ENCODE results near the gene GOLGA8M.
A peak's percentile ranks its signal among the peaks of the same experiment; 100 is the strongest.
"Not testable (repeated sequence)": the region's sequence is repeated elsewhere in the genome, so short reads cannot be mapped to it uniquely, and the experiment has no call there.

GOLGA8M gene

GRCh38 chr15:28737521-28738199 lies 25.4 kb upstream of the GOLGA8M start:
- H2BK12ac ChIP-seq (ENCODE audit: low read length in 2 of 2); H2AK5ac ChIP-seq (ENCODE audit: low read length, severe bottlenecking); H2BK5ac ChIP-seq (ENCODE audit: low read depth, low read length, poor library complexity, severe bottlenecking); H3K79me1 ChIP-seq (replicated peaks; ENCODE audit: low read length, poor library complexity, severe bottlenecking); H3K4me1 ChIP-seq (ENCODE audit: control insufficient read depth, insufficient read depth, low read depth, low read length); H3K4ac ChIP-seq (ENCODE audit: low read depth in 1 of 2, low read length in 2 of 2); H3K36me3 ChIP-seq (ENCODE audit: control insufficient read depth in 1 of 2, insufficient read depth in 2 of 2, low read depth in 1 of 2, low read length in 2 of 2); H3K9me3 ChIP-seq (ENCODE audit: control insufficient read depth, low read length); H2BK120ac ChIP-seq (ENCODE audit: low read depth, low read length); H3K14ac ChIP-seq (ENCODE audit: low read length in 2 of 2); H4K91ac ChIP-seq (ENCODE audit: low read length); H3K27me3 ChIP-seq (ENCODE audit: control insufficient read depth in 1 of 2, insufficient read depth in 1 of 2, low read length in 2 of 2); H3K23ac ChIP-seq (ENCODE audit: low read length in 2 of 2); H3K27ac ChIP-seq (ENCODE audit: low read length, poor library complexity, severe bottlenecking); H2BK15ac ChIP-seq (ENCODE audit: low read depth, poor library complexity, severe bottlenecking); H4K8ac ChIP-seq (ENCODE audit: low read length): not testable (repeated sequence)
- H2AFZ ChIP-seq (ENCODE audit: low read depth, low read length), result peak overlapping the region; percentile 61
- peak overlapping the region in 1 of 2 experiments; percentile 21 for H3K18ac ChIP-seq (ENCODE audit: low read depth in 1 of 2, low read length in 2 of 2)
- peak overlapping the region; percentile 47 to 63 for H3K4me3 ChIP-seq (ENCODE audit: insufficient read depth in 1 of 2, low read depth in 1 of 2, low read length in 2 of 2)
- peak overlapping the region; percentile 55 for H3K9ac ChIP-seq (ENCODE audit: low read length)
- H3K4me2 ChIP-seq (ENCODE audit: low read length, poor library complexity, severe bottlenecking), result peak overlapping the region; percentile 66
- DNase-seq, result peak; percentile 30
- 0% methylated on average over 19 of the region's 101 CpGs for WGBS

DNA sequence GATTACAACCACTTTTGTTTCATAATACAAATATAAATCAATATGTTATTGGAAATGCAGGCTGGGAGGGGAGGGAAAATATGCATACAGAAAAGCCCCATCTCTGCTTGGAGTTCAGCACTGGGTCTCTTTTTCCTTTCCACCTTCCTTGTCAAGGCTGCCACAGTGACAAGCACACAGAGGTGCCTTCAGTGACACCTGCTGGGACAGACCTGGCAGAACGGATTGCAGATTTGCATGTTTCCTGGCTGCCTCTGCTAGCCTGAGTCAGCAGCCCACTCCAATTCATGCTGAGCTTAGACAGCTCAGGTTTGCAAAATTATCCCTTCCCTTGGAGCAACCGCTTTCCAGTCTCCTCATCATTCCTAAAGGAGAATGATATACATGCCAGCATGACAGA lies 15.8 kb upstream of the GOLGA8M start:
- H3K79me1 ChIP-seq (replicated peaks; ENCODE audit: low read length, poor library complexity, severe bottlenecking); H2BK120ac ChIP-seq (ENCODE audit: low read depth, low read length); H3K23ac ChIP-seq (ENCODE audit: low read length in 2 of 2); H3K9ac ChIP-seq (ENCODE audit: low read length); H2AK5ac ChIP-seq (ENCODE audit: low read length, severe bottlenecking); H3K4me2 ChIP-seq (ENCODE audit: low read length, poor library complexity, severe bottlenecking); DNase-seq; H4K91ac ChIP-seq (ENCODE audit: low read length); H3K4me1 ChIP-seq (ENCODE audit: control insufficient read depth, insufficient read depth, low read depth, low read length); H3K4ac ChIP-seq (ENCODE audit: low read depth in 1 of 2, low read length in 2 of 2); H2BK12ac ChIP-seq (ENCODE audit: low read length in 2 of 2); H4K8ac ChIP-seq (ENCODE audit: low read length); H2AFZ ChIP-seq (ENCODE audit: low read depth, low read length); H3K27ac ChIP-seq (ENCODE audit: low read length, poor library complexity, severe bottlenecking); H3K4me3 ChIP-seq (ENCODE audit: insufficient read depth in 1 of 2, low read depth in 1 of 2, low read length in 2 of 2); H2BK5ac ChIP-seq (ENCODE audit: low read depth, low read length, poor library complexity, severe bottlenecking); H2BK15ac ChIP-seq (ENCODE audit: low read depth, poor library complexity, severe bottlenecking); H3K18ac ChIP-seq (ENCODE audit: low read depth in 1 of 2, low read length in 2 of 2); H3K27me3 ChIP-seq (ENCODE audit: control insufficient read depth in 1 of 2, insufficient read depth in 1 of 2, low read length in 2 of 2); H3K14ac ChIP-seq (ENCODE audit: low read length in 2 of 2); H3K9me3 ChIP-seq (ENCODE audit: control insufficient read depth, low read length); H3K36me3 ChIP-seq (ENCODE audit: control insufficient read depth in 1 of 2, insufficient read depth in 2 of 2, low read depth in 1 of 2, low read length in 2 of 2): not testable (repeated sequence)
- 0% methylated on average over 2 of the region's 2 CpGs for WGBS

DNA sequence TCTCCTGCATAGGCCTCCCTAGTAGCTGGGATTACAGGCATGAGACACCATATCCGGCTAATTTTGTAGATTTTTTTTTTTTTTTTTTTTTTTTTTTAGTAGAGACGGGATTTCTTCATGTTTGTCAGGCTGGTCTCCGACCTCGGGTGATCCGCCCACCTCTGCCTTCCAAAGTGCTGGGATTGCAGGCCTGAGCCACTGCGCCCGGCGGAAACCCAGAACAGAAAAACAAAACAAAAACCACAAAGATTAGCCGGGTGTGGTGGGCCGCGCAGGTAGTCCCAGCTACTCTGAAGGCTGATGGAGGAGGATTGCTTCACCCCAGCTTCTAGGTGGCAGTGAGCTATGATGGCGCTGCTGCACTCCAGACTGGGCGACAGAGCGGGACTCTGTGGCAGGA lies 14.8 kb upstream of the GOLGA8M start:
- not testable (repeated sequence) for H3K14ac ChIP-seq (ENCODE audit: low read length in 2 of 2); H2BK120ac ChIP-seq (ENCODE audit: low read depth, low read length); H2AK5ac ChIP-seq (ENCODE audit: low read length, severe bottlenecking); H3K9ac ChIP-seq (ENCODE audit: low read length); H2AFZ ChIP-seq (ENCODE audit: low read depth, low read length); H2BK5ac ChIP-seq (ENCODE audit: low read depth, low read length, poor library complexity, severe bottlenecking); H3K4me3 ChIP-seq (ENCODE audit: insufficient read depth in 1 of 2, low read depth in 1 of 2, low read length in 2 of 2); H2BK12ac ChIP-seq (ENCODE audit: low read length in 2 of 2); H3K36me3 ChIP-seq (ENCODE audit: control insufficient read depth in 1 of 2, insufficient read depth in 2 of 2, low read depth in 1 of 2, low read length in 2 of 2); H3K9me3 ChIP-seq (ENCODE audit: control insufficient read depth, low read length); H3K23ac ChIP-seq (ENCODE audit: low read length in 2 of 2); H3K27ac ChIP-seq (ENCODE audit: low read length, poor library complexity, severe bottlenecking); H3K4ac ChIP-seq (ENCODE audit: low read depth in 1 of 2, low read length in 2 of 2); H2BK15ac ChIP-seq (ENCODE audit: low read depth, poor library complexity, severe bottlenecking); H3K18ac ChIP-seq (ENCODE audit: low read depth in 1 of 2, low read length in 2 of 2); H3K79me1 ChIP-seq (replicated peaks; ENCODE audit: low read length, poor library complexity, severe bottlenecking); H3K4me2 ChIP-seq (ENCODE audit: low read length, poor library complexity, severe bottlenecking); H3K4me1 ChIP-seq (ENCODE audit: control insufficient read depth, insufficient read depth, low read depth, low read length); DNase-seq; H4K91ac ChIP-seq (ENCODE audit: low read length); H3K27me3 ChIP-seq (ENCODE audit: control insufficient read depth in 1 of 2, insufficient read depth in 1 of 2, low read length in 2 of 2); H4K8ac ChIP-seq (ENCODE audit: low read length)
- WGBS, result 97% methylated on average over 7 of the region's 14 CpGs

- H2BK15ac ChIP-seq (ENCODE audit: low read depth, poor library complexity, severe bottlenecking), result no peak overlapping the region
- H3K79me1 ChIP-seq (replicated peaks; ENCODE audit: low read length, poor library complexity, severe bottlenecking), result no peaks in the 10 kb centered on the region
- whole genome bisulfite sequencing, result 96% methylated on average over 17 of the region's 17 CpGs
- no peaks in the 10 kb centered on the region for H3K9me3 ChIP-seq (ENCODE audit: control insufficient read depth, low read length)
- H3K23ac ChIP-seq (ENCODE audit: low read length in 2 of 2), result no peak overlapping the region
- no peak overlapping the region for H2BK12ac ChIP-seq (ENCODE audit: low read length in 2 of 2)
- H2BK5ac ChIP-seq (ENCODE audit: low read depth, low read length, poor library complexity, severe bottlenecking), result no peak overlapping the region
- H3K4me3 ChIP-seq (ENCODE audit: insufficient read depth in 1 of 2, low read depth in 1 of 2, low read length in 2 of 2), result no peak overlapping the region
- H3K4me2 ChIP-seq (ENCODE audit: low read length, poor library complexity, severe bottlenecking), result no peak overlapping the region
- H3K4me1 ChIP-seq (ENCODE audit: control insufficient read depth, insufficient read depth, low read depth, low read length), result no peaks in the 10 kb centered on the region
- no peak overlapping the region for H2AFZ ChIP-seq (ENCODE audit: low read depth, low read length)
- H3K36me3 ChIP-seq (ENCODE audit: control insufficient read depth in 1 of 2, insufficient read depth in 2 of 2, low read depth in 1 of 2, low read length in 2 of 2), result no peaks in the 10 kb centered on the region
- no peak for DNase-seq
- no peak overlapping the region for H3K9ac ChIP-seq (ENCODE audit: low read length)
- H3K18ac ChIP-seq (ENCODE audit: low read depth in 1 of 2, low read length in 2 of 2), result no peak overlapping the region
- peaks cover 0 to 5% of the 10 kb centered on the region in 2 experiments for H3K27me3 ChIP-seq (ENCODE audit: control insufficient read depth in 1 of 2, insufficient read depth in 1 of 2, low read length in 2 of 2)
- no peak overlapping the region for H3K4ac ChIP-seq (ENCODE audit: low read depth in 1 of 2, low read length in 2 of 2)
- H2AK5ac ChIP-seq (ENCODE audit: low read length, severe bottlenecking), result no peak overlapping the region
- H4K8ac ChIP-seq (ENCODE audit: low read length), result no peak overlapping the region
- H3K14ac ChIP-seq (ENCODE audit: low read length in 2 of 2), result no peak overlapping the region
- H2BK120ac ChIP-seq (ENCODE audit: low read depth, low read length), result no peak overlapping the region
- H3K27ac ChIP-seq (ENCODE audit: low read length, poor library complexity, severe bottlenecking), result no peak overlapping the region
- no peak overlapping the region for H4K91ac ChIP-seq (ENCODE audit: low read length)
Measured at GRCh38 chr15:28726102-28726501, 13.9 kb upstream of the GOLGA8M start.

Data from mesenchymal stem cell (in vitro differentiated cells and primary cell).